ENCODE results near the gene TFAP2E.

TFAP2E gene

GRCh38 chr1:35589516-35590427 is 16.7 kb downstream of the TFAP2E start:
- Histone ChIP-seq H3K9ac (ENCODE audit: low read depth, low read length) (no peak overlapping the region), H3K27ac (ENCODE audit: low read depth, low read length) (no peak overlapping the region), H3K27me3 (ENCODE audit: insufficient read depth, low read length) (no peaks in the 10 kb centered on the region), H3K9me3 (ENCODE audit: insufficient read depth, low read depth, low read length) (no peaks in the 10 kb centered on the region), H3K36me3 (ENCODE audit: insufficient read depth, low read length) (no peaks in the 10 kb centered on the region), H3K4me3 (ENCODE audit: low read length) (no peak overlapping the region), H3K4me1 (ENCODE audit: insufficient read depth, low read length) (no peaks in the 10 kb centered on the region)
- WGBS = 92% methylated on average over 15 of the region's 15 CpGs

- H3K9me3 ChIP-seq (ENCODE audit: insufficient read depth, low read depth, low read length) = no peaks in the 10 kb centered on the region
- 95% methylated on average over 25 of the region's 25 CpGs for WGBS
Measured at GRCh38 chr1:35590476-35591040, 17.4 kb downstream of the TFAP2E start.

GRCh38 chr1:35591211-35591610 is 18.1 kb downstream of the TFAP2E start:
- WGBS = 91% methylated on average over 8 of the region's 8 CpGs
- Histone ChIP-seq H3K36me3 (ENCODE audit: insufficient read depth, low read length) (no peaks in the 10 kb centered on the region), H3K27ac (ENCODE audit: low read depth, low read length) (no peak overlapping the region), H3K9ac (ENCODE audit: low read depth, low read length) (no peak overlapping the region), H3K4me1 (ENCODE audit: insufficient read depth, low read length) (no peaks in the 10 kb centered on the region), H3K27me3 (ENCODE audit: insufficient read depth, low read length) (no peaks in the 10 kb centered on the region), H3K4me3 (ENCODE audit: low read length) (no peak overlapping the region), H3K9me3 (ENCODE audit: insufficient read depth, low read depth, low read length) (no peaks in the 10 kb centered on the region)

More at GRCh38 chr1:35590476-35591040, 17.4 kb downstream of the TFAP2E start:
- Histone ChIP-seq H3K4me3 (ENCODE audit: low read length) (no peak overlapping the region), H3K4me1 (ENCODE audit: insufficient read depth, low read length) (no peaks in the 10 kb centered on the region), H3K27ac (ENCODE audit: low read depth, low read length) (no peak overlapping the region), H3K36me3 (ENCODE audit: insufficient read depth, low read length) (no peaks in the 10 kb centered on the region), H3K9ac (ENCODE audit: low read depth, low read length) (no peak overlapping the region), H3K27me3 (ENCODE audit: insufficient read depth, low read length) (no peaks in the 10 kb centered on the region)

- Histone ChIP-seq H3K27me3 (ENCODE audit: insufficient read depth, low read length) (no peaks in the 10 kb centered on the region), H3K27ac (ENCODE audit: low read depth, low read length) (no peak overlapping the region), H3K4me3 (ENCODE audit: low read length) (no peak overlapping the region), H3K36me3 (ENCODE audit: insufficient read depth, low read length) (no peaks in the 10 kb centered on the region), H3K9me3 (ENCODE audit: insufficient read depth, low read depth, low read length) (no peaks in the 10 kb centered on the region), H3K4me1 (ENCODE audit: insufficient read depth, low read length) (no peaks in the 10 kb centered on the region), H3K9ac (ENCODE audit: low read depth, low read length) (no peak overlapping the region)
- 87% methylated on average over 8 of the region's 8 CpGs for WGBS
Measured at GRCh38 chr1:35592991-35593769, 20.1 kb downstream of the TFAP2E start.

GRCh38 chr1:35594005-35594760 is 21.1 kb downstream of the TFAP2E start:
- H3K27ac ChIP-seq (ENCODE audit: low read depth, low read length) = no peak overlapping the region
- H3K9me3 ChIP-seq (ENCODE audit: insufficient read depth, low read depth, low read length) = no peaks in the 10 kb centered on the region
- H3K4me1 ChIP-seq (ENCODE audit: insufficient read depth, low read length) = 0 out of 2 replicates have a peak, but pooled peaks cover 2% of the 10 kb centered on the region
- no peak overlapping the region for H3K4me3 ChIP-seq (ENCODE audit: low read length)
- WGBS = 93% methylated on average over 9 of the region's 9 CpGs
- H3K9ac ChIP-seq (ENCODE audit: low read depth, low read length) = no peak overlapping the region
- H3K36me3 ChIP-seq (ENCODE audit: insufficient read depth, low read length) = no peaks in the 10 kb centered on the region
- no peaks in the 10 kb centered on the region for H3K27me3 ChIP-seq (ENCODE audit: insufficient read depth, low read length)

- Histone ChIP-seq H3K9me3 (ENCODE audit: insufficient read depth, low read depth, low read length) (no peaks in the 10 kb centered on the region), H3K9ac (ENCODE audit: low read depth, low read length) (no peak overlapping the region), H3K4me3 (ENCODE audit: low read length) (no peak overlapping the region), H3K4me1 (ENCODE audit: insufficient read depth, low read length) (0 out of 2 replicates have a peak, but pooled peaks cover 4% of the 10 kb centered on the region), H3K36me3 (ENCODE audit: insufficient read depth, low read length) (peaks cover 7% of the 10 kb centered on the region; the same call in 1 of the 2 replicates), H3K27me3 (ENCODE audit: insufficient read depth, low read length) (no peaks in the 10 kb centered on the region), H3K27ac (ENCODE audit: low read depth, low read length) (no peak overlapping the region)
- 93% methylated on average over 7 of the region's 7 CpGs for WGBS
Measured at GRCh38 chr1:35595684-35596083, 22.6 kb downstream of the TFAP2E start.

- H3K4me3 ChIP-seq (ENCODE audit: low read length) = no peak overlapping the region
- H3K36me3 ChIP-seq (ENCODE audit: insufficient read depth, low read length) = peaks cover 25% of the 10 kb centered on the region
- no peak overlapping the region for H3K27ac ChIP-seq (ENCODE audit: low read depth, low read length)
- H3K9ac ChIP-seq (ENCODE audit: low read depth, low read length) = no peak overlapping the region
- H3K4me1 ChIP-seq (ENCODE audit: insufficient read depth, low read length) = 0 out of 2 replicates have a peak, but pooled peaks cover 4% of the 10 kb centered on the region
- H3K27me3 ChIP-seq (ENCODE audit: insufficient read depth, low read length) = no peaks in the 10 kb centered on the region
- WGBS = 90% methylated on average over 5 of the region's 5 CpGs
- no peaks in the 10 kb centered on the region for H3K9me3 ChIP-seq (ENCODE audit: insufficient read depth, low read depth, low read length)
Measured at GRCh38 chr1:35597870-35598269, 24.8 kb downstream of the TFAP2E start.

- H3K9ac ChIP-seq (ENCODE audit: low read depth, low read length) = no peak overlapping the region
- peaks cover 35% of the 10 kb centered on the region for H3K36me3 ChIP-seq (ENCODE audit: insufficient read depth, low read length)
- H3K27me3 ChIP-seq (ENCODE audit: insufficient read depth, low read length) = no peaks in the 10 kb centered on the region
- H3K4me3 ChIP-seq (ENCODE audit: low read length) = no peak overlapping the region
- 90% methylated on average over 1 of the region's 2 CpGs for WGBS
- H3K9me3 ChIP-seq (ENCODE audit: insufficient read depth, low read depth, low read length) = no peaks in the 10 kb centered on the region
- 0 out of 2 replicates have a peak, but pooled peaks cover 4% of the 10 kb centered on the region for H3K4me1 ChIP-seq (ENCODE audit: insufficient read depth, low read length)
- no peak overlapping the region for H3K27ac ChIP-seq (ENCODE audit: low read depth, low read length)
Measured at GRCh38 chr1:35598895-35599294, 25.8 kb downstream of the TFAP2E start.

- Histone ChIP-seq H3K36me3 (ENCODE audit: insufficient read depth, low read length) (peaks cover 40% of the 10 kb centered on the region), H3K27ac (ENCODE audit: low read depth, low read length) (no peak overlapping the region), H3K4me1 (ENCODE audit: insufficient read depth, low read length) (0 out of 2 replicates have a peak, but pooled peaks cover 4% of the 10 kb centered on the region), H3K9me3 (ENCODE audit: insufficient read depth, low read depth, low read length) (no peaks in the 10 kb centered on the region), H3K9ac (ENCODE audit: low read depth, low read length) (no peak overlapping the region), H3K27me3 (ENCODE audit: insufficient read depth, low read length) (no peaks in the 10 kb centered on the region), H3K4me3 (ENCODE audit: low read length) (no peak overlapping the region)
- 87% methylated on average over 3 of the region's 3 CpGs for WGBS
Measured at GRCh38 chr1:35599411-35599810, 26.3 kb downstream of the TFAP2E start.

- H3K27me3 ChIP-seq (ENCODE audit: insufficient read depth, low read length) = no peaks in the 10 kb centered on the region
- H3K27ac ChIP-seq (ENCODE audit: low read depth, low read length) = no peak overlapping the region
- H3K4me3 ChIP-seq (ENCODE audit: low read length) = no peak overlapping the region
- no peak overlapping the region for H3K9ac ChIP-seq (ENCODE audit: low read depth, low read length)
- H3K4me1 ChIP-seq (ENCODE audit: insufficient read depth, low read length) = 0 out of 2 replicates have a peak, but pooled peaks cover 4% of the 10 kb centered on the region
- peaks cover 51% of the 10 kb centered on the region for H3K36me3 ChIP-seq (ENCODE audit: insufficient read depth, low read length)
- H3K9me3 ChIP-seq (ENCODE audit: insufficient read depth, low read depth, low read length) = no peaks in the 10 kb centered on the region
- WGBS = 95% methylated on average over 3 of the region's 3 CpGs
Measured at GRCh38 chr1:35600593-35600992, 27.5 kb downstream of the TFAP2E start.
